Measurements from ENCODE around the gene EPB41. TPM values are rescaled to one million over a fixed set of nuclear protein-coding genes. Genes with fewer than 3 reads are reported as not detected.

The EPB41 gene
- total and polyA plus RNA-seq, 2 donors (not counting 3 experiments of a cell fraction or from before 2014, with no cell fraction given), result 22.3 to 45.7 TPM

- intact Hi-C loops (cut with micrococcal nuclease) (no loop called here), dilution Hi-C loops (cut with MboI; ENCODE audit: extremely low pct_ligation_motif_present, low sequenced_read_pairs) (no loop called here)
- FAIRE-seq (peak; percentile 82), DNase-seq (ENCODE audit: low read depth, low spot score) (no peak)
- no peaks in the 10 kb centered on the region for H3K9me1 ChIP-seq (replicated peaks; ENCODE audit: control insufficient read depth, extremely low read depth, insufficient read depth, low read length)
- H3K4me2 ChIP-seq (ENCODE audit: insufficient read depth, low read length), result no peak overlapping the region
- H3K9ac ChIP-seq (replicated peaks; ENCODE audit: extremely low read depth, insufficient read depth, low read length), result no peak overlapping the region
- CTCF ChIA-PET, result interaction anchor here (2.7 kb wide), 1 partner anchor 144 kb away, joined by 17 read pairs; no protein-coding TSS in a partner anchor
- BruUV-seq (replicated peaks), result no TSS peak
- peaks cover 21% of the 10 kb centered on the region for H3K4me1 ChIP-seq (ENCODE audit: control insufficient read depth, extremely low read depth, insufficient read depth, low read length)
- no peak overlapping the region for H3K4me3 ChIP-seq (replicated peaks in 1 of 3; ENCODE audit: insufficient read depth in 1 of 3, low read depth in 1 of 3, low read length in 3 of 3)
- H3K79me2 ChIP-seq (ENCODE audit: control insufficient read depth, insufficient read depth, low read length), result peaks cover 3% of the 10 kb centered on the region
- no peaks in the 10 kb centered on the region for H3K27me3 ChIP-seq (ENCODE audit: control insufficient read depth in 2 of 2, insufficient read depth in 2 of 2, low read length in 2 of 2)
- H4K20me1 ChIP-seq (replicated peaks; ENCODE audit: control insufficient read depth, extremely low read depth, insufficient read depth, low read length), result no peaks in the 10 kb centered on the region
- TF ChIP-seq EZH2 (IDR thresholded peaks at IDR 0.05; ENCODE audit: borderline replicate concordance, low read depth, low read length, severe bottlenecking) (no peak), FOS (IDR thresholded peaks at IDR 0.05; ENCODE audit: borderline replicate concordance, insufficient read depth, low read length) (no peak), GATA2 (IDR thresholded peaks at IDR 0.05; ENCODE audit: insufficient read depth, insufficient read length, low read depth, low read length) (no peak), JUN (IDR thresholded peaks at IDR 0.05; ENCODE audit: borderline replicate concordance, insufficient read depth, insufficient read length, low read depth) (no peak), CTCF (IDR thresholded peaks at IDR 0.05; ENCODE audit: extremely low read depth in 1 of 2, insufficient read depth in 1 of 2, low read depth in 1 of 2, low read length in 2 of 2) (no peak), POLR2A (IDR thresholded peaks at IDR 0.05; ENCODE audit: low read depth, low read length) (no peak), POLR2AphosphoS5 (IDR thresholded peaks at IDR 0.05; ENCODE audit: insufficient read depth, low read depth, low read length) (no peak), MYC (IDR thresholded peaks at IDR 0.05; ENCODE audit: low read depth, low read length) (no peak)
- TF ChIP-seq, protein P1, sequence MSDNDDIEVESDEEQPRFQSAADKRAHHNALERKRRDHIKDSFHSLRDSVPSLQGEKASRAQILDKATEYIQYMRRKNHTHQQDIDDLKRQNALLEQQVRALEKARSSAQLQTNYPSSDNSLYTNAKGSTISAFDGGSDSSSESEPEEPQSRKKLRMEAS (IDR thresholded peaks at IDR 0.05; ENCODE audit: insufficient read depth, insufficient read length), result no peak
- no peak overlapping the region for H3K27ac ChIP-seq (ENCODE audit: insufficient read depth, low read depth, low read length)
- H3K9me3 ChIP-seq (replicated peaks; ENCODE audit: control insufficient read depth, insufficient read depth, low read length), result no peaks in the 10 kb centered on the region
- no peak overlapping the region for H2AFZ ChIP-seq (ENCODE audit: low read depth, low read length)
- H3K36me3 ChIP-seq (ENCODE audit: control insufficient read depth in 2 of 2, extremely low read depth in 1 of 2, insufficient read depth in 2 of 2, low read length in 2 of 2), result peaks cover 0 to 4% of the 10 kb centered on the region in 2 experiments
- POLR2A ChIA-PET, result no interaction called here
Observed at GRCh38 chr1:28888915-28889314, 25.5 kb upstream of the EPB41 start.

Data from endothelial cell of umbilical vein (primary cell).